ENCODE results near the gene SPATA16.
"Not testable (repeated sequence)": the region's sequence is repeated elsewhere in the genome, so short reads cannot be mapped to it uniquely, and the experiment has no call there.

Gene SPATA16

GRCh38 chr3:173140986-173141385 is at the start of gene SPATA16:
Gene SPATA16 (minus strand): TSS chr3:173141235. CDS start chr3:173117731, 23,504 bp downstream.
- no peak for DNase-seq

GRCh38 chr3:173183022-173183421 is 42.0 kb upstream of the SPATA16 start:
- DNase-seq: not testable (repeated sequence)

- DNase-seq: no peak
Observed at GRCh38 chr3:173173652-173174051, 32.6 kb upstream of the SPATA16 start.

- not testable (repeated sequence) for DNase-seq
Observed at GRCh38 chr3:173159139-173159538, 18.1 kb upstream of the SPATA16 start.

- not testable (repeated sequence) for DNase-seq
Observed at GRCh38 chr3:173156533-173156932, 15.5 kb upstream of the SPATA16 start.

GRCh38 chr3:173153631-173154030 is 12.6 kb upstream of the SPATA16 start:
- DNase-seq: no peak

- no peak for DNase-seq
Observed at GRCh38 chr3:173139420-173139819, 1.6 kb downstream of the SPATA16 start.

- DNase-seq: no peak
Observed at GRCh38 chr3:173138026-173138425, 3.0 kb downstream of the SPATA16 start.

GRCh38 chr3:173135059-173135458 is 6.0 kb downstream of the SPATA16 start:
- DNase-seq: no peak

GRCh38 chr3:173128633-173129032 is 12.4 kb downstream of the SPATA16 start:
- DNase-seq: no peak

GRCh38 chr3:173111321-173111720 is 29.7 kb downstream of the SPATA16 start:
- no peak for DNase-seq

- no peak for DNase-seq
Observed at GRCh38 chr3:173109143-173109542, 31.9 kb downstream of the SPATA16 start.

GRCh38 chr3:173103469-173103868 is 37.6 kb downstream of the SPATA16 start:
- no peak for DNase-seq

GRCh38 chr3:173098959-173099358 is 42.1 kb downstream of the SPATA16 start:
- no peak for DNase-seq

- DNase-seq: no peak
Observed at GRCh38 chr3:173096994-173097785, 43.8 kb downstream of the SPATA16 start.

- DNase-seq: no peak
Observed at GRCh38 chr3:173096140-173096539, 44.9 kb downstream of the SPATA16 start.

GRCh38 chr3:173092038-173092437 is 49.0 kb downstream of the SPATA16 start:
- DNase-seq: no peak

GRCh38 chr3:173090492-173090891 is 50.5 kb downstream of the SPATA16 start:
- no peak for DNase-seq

- no peak for DNase-seq
Observed at GRCh38 chr3:173089283-173089682, 51.8 kb downstream of the SPATA16 start.

- no peak for DNase-seq
Observed at GRCh38 chr3:173078525-173078924, 62.5 kb downstream of the SPATA16 start.

GRCh38 chr3:173066044-173067004 is 74.7 kb downstream of the SPATA16 start:
- DNase-seq: no peak

- DNase-seq: no peak
Observed at GRCh38 chr3:173065543-173065981, 75.5 kb downstream of the SPATA16 start.

GRCh38 chr3:173064631-173065030 is 76.4 kb downstream of the SPATA16 start:
- DNase-seq: no peak

GRCh38 chr3:173058229-173058628 is 82.8 kb downstream of the SPATA16 start:
- DNase-seq: no peak

Measured in activated CD8-positive, alpha-beta memory T cell treated with anti-CD3 and anti-CD28 coated beads, Interleukin-2, amount 50 U/mL, for 48 hours (primary cell).